B cell (primary cell): Measurements from ENCODE around the gene MGMT.

ENCODE experiments used
- CTCF ChIP-seq: fragments of 200-600 bp; IDR thresholded peaks from one replicate; pipeline ENCODE4 v1.8.0; 2022; ENCODE audit warnings: antibody characterized with exemption, mild to moderate bottlenecking
- EZH2 ChIP-seq: IDR thresholded peaks from 2 replicates; pipeline ENCODE4 v1.6.1; 2012; ENCODE audit warnings: borderline replicate concordance, low read depth, mild to moderate bottlenecking, moderate library complexity, low read length; ENCODE audit not compliant: insufficient read depth, poor library complexity, severe bottlenecking

- TF ChIP-seq CTCF (no peak), EZH2 (no peak)
Measured at GRCh38 chr10:129467359-129468064, 471 bp downstream of the MGMT start.
